ENCODE results near the gene NUP43. TPM values are rescaled to one million over a fixed set of nuclear protein-coding genes. Genes with fewer than 3 reads are reported as not detected.

The NUP43 gene
- polyA plus RNA-seq, 1 donor from 2014 or later: 26.9 TPM

DNA sequence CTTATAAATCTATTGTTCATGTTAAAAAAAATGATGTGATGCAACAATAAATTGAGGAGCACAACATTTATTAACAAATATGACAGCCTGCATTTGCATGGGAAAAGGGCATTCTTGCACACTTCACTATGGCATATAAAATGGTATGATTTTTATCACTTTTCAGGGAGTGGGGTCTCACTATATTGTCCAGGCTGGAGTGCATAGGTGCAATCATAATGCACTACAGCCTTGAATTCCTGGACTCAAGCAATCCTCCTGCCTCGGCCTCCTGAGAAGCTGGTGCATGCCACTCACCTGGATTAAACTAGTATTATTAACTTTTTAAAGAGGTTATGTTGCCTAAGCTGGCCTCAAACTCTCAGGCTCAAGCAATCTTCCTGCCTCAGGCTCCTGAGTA is 11.4 kb downstream of the NUP43 start:
- TF ChIP-seq POLR2AphosphoS5 (IDR thresholded peaks at IDR 0.05): no peak
- no peak for TF ChIP-seq RAD21 (conservative IDR thresholded peaks at IDR 0.05)
- TF ChIP-seq MXI1 (conservative IDR thresholded peaks at IDR 0.05; ENCODE audit: poor library complexity, severe bottlenecking): no peak
- no peak for TF ChIP-seq EP300 (conservative IDR thresholded peaks at IDR 0.05; ENCODE audit: poor library complexity, severe bottlenecking)
- no peak for TF ChIP-seq EZH2 (IDR thresholded peaks at IDR 0.05; ENCODE audit: borderline replicate concordance, insufficient read depth, low read length, poor library complexity, severe bottlenecking)
- no peak for TF ChIP-seq TAF1 (IDR thresholded peaks at IDR 0.05; ENCODE audit: low read depth)
- no peak for TF ChIP-seq SMC3 (conservative IDR thresholded peaks at IDR 0.05; ENCODE audit: poor library complexity)
- no peak for TF ChIP-seq CTCF (IDR thresholded peaks at IDR 0.05; ENCODE audit: poor library complexity, severe bottlenecking)
- TF ChIP-seq REST (IDR thresholded peaks at IDR 0.05; ENCODE audit: borderline replicate concordance): no peak
- Histone ChIP-seq H3K79me2 (replicated peaks; ENCODE audit: insufficient read depth, low read length) (no peaks in the 10 kb centered on the region), H3K4me2 (ENCODE audit: low read length) (no peak overlapping the region), H3K36me3 (ENCODE audit: insufficient read depth, low read length) (no peaks in the 10 kb centered on the region), H3K4me3 (ENCODE audit: low read length) (no peak overlapping the region), H2AFZ (ENCODE audit: low read depth, low read length) (no peak overlapping the region), H3K9me2 (ENCODE audit: insufficient read depth, low read length) (no peaks in the 10 kb centered on the region), H3K9me3 (ENCODE audit: low read length) (no peaks in the 10 kb centered on the region), H3K9ac (ENCODE audit: low read length) (no peak overlapping the region), H4K20me1 (ENCODE audit: insufficient read depth) (no peaks in the 10 kb centered on the region), H3K27me3 (ENCODE audit: insufficient read depth, low read depth, low read length) (no peaks in the 10 kb centered on the region), H3F3A (ENCODE audit: insufficient read depth, low read length, poor library complexity, severe bottlenecking) (no peaks in the 10 kb centered on the region), H3K27ac (ENCODE audit: low read length) (no peak overlapping the region)

- H3K27ac ChIP-seq (ENCODE audit: low read length): no peak overlapping the region
Observed at GRCh38 chr6:149733089-149733720, 13.1 kb downstream of the NUP43 start.

More at GRCh38 chr6:149733089-149733720, 13.1 kb downstream of the NUP43 start:
- H3K4me3 ChIP-seq (ENCODE audit: low read length): no peak overlapping the region
- H2AFZ ChIP-seq (ENCODE audit: low read depth, low read length): no peak overlapping the region
- H3K79me2 ChIP-seq (replicated peaks; ENCODE audit: insufficient read depth, low read length): no peaks in the 10 kb centered on the region
- no peaks in the 10 kb centered on the region for H3K9me2 ChIP-seq (ENCODE audit: insufficient read depth, low read length)
- H3K9me3 ChIP-seq (ENCODE audit: low read length): no peaks in the 10 kb centered on the region
- no peak for TF ChIP-seq CTCF (IDR thresholded peaks at IDR 0.05; ENCODE audit: poor library complexity, severe bottlenecking)
- TF ChIP-seq EP300 (conservative IDR thresholded peaks at IDR 0.05; ENCODE audit: poor library complexity, severe bottlenecking): no peak
- no peak for TF ChIP-seq EZH2 (IDR thresholded peaks at IDR 0.05; ENCODE audit: borderline replicate concordance, insufficient read depth, low read length, poor library complexity, severe bottlenecking)
- no peak for TF ChIP-seq REST (IDR thresholded peaks at IDR 0.05; ENCODE audit: borderline replicate concordance)
- no peak for TF ChIP-seq SMC3 (conservative IDR thresholded peaks at IDR 0.05; ENCODE audit: poor library complexity)
- no peaks in the 10 kb centered on the region for H3F3A ChIP-seq (ENCODE audit: insufficient read depth, low read length, poor library complexity, severe bottlenecking)
- H3K9ac ChIP-seq (ENCODE audit: low read length): no peak overlapping the region
- H3K4me2 ChIP-seq (ENCODE audit: low read length): no peak overlapping the region
- no peaks in the 10 kb centered on the region for H3K27me3 ChIP-seq (ENCODE audit: insufficient read depth, low read depth, low read length)
- H4K20me1 ChIP-seq (ENCODE audit: insufficient read depth): no peaks in the 10 kb centered on the region
- no peaks in the 10 kb centered on the region for H3K36me3 ChIP-seq (ENCODE audit: insufficient read depth, low read length)
